GM18517 (cell line): Measurements from ENCODE around the gene PMFBP1.
A peak's percentile ranks its signal among the peaks of the same experiment; 100 is the strongest.
"Not testable (repeated sequence)": the region's sequence is repeated elsewhere in the genome, so short reads cannot be mapped to it uniquely, and the experiment has no call there.

Source experiments
- ATAC-seq: cut with Tn5 transposase; IDR thresholded peaks from one replicate; pipeline ENCODE4 v1.9.1; 2021; ENCODE audit warnings: mild to moderate bottlenecking, moderate library complexity; ENCODE audit not compliant: unreplicated experiment

Gene PMFBP1

DNA sequence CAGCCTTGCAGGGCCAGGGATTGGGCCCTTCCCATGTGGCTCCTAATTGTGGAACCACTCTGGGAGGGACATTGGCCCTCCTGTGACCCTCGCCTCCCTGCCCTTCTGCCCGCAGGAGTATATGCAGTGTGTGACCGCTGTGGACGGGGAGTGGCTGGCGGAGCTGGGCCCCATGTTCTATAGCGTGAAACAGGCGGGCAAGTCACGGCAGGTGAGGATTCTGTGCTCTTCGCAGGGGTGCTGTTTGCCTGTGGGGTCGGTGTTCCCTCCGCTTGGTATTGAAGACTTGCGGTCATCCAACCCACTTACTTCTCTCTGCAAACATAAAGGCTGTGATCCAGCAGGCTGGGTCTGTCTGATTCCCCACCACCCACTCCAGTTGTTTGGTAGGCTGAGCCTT lies 62.7 kb downstream of the PMFBP1 start:
- ATAC-seq = no peak

DNA sequence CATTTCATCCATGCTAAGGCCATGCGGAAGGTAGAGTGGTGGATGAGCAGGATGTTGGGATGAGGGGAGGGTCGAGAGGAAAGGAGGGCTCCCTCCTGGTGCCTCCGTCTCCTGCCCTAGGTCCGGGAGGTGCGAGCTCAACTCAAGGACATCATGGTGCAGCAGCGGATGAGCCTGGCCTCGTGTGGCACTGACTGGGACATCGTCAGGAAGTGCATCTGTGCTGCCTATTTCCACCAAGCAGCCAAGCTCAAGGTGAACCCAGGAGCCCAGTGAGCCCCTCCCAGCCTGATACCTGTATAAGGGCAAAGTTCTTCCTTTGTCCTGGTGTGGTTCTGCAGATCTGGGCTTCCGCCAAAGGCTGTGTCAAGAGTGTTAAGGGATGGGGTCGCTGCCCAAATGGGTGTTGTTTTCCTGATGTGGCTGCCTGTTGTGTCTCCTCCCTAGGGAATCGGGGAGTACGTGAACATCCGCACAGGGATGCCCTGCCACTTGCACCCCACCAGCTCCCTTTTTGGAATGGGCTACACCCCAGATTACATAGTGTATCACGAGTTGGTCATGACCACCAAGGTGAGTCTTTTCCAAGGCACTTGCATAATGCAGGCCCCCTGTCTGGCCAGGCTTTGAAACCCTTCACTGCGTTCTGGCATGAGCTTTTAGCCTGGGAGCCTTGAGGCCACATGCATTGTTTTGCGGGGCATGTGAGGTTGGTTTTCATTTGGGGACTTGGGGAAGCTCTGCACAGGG lies 63.4 kb downstream of the PMFBP1 start:
- no peak for ATAC-seq

- no peak for ATAC-seq
Observed at GRCh38 chr16:72107371-72107770, 64.6 kb downstream of the PMFBP1 start.

DNA sequence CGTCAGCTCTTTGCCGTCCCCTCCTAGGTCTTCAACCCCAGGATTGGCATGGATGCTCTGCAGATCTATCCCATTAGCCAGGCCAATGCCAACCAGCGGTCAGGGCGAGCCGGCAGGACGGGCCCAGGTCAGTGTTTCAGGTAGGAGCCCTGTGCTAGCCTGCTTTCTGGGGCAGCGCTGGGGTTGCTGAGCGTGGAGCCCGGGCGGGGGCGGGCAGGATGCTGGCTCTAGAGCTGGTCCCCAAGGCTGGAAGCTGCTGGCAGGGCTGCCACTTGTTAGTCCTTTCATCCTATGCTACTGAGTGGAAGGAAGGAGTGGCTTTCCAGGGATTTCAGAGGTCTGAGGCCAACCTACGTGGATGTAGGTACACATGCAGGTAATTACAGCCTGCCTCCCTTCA lies 66.0 kb downstream of the PMFBP1 start:
- ATAC-seq = no peak

DNA sequence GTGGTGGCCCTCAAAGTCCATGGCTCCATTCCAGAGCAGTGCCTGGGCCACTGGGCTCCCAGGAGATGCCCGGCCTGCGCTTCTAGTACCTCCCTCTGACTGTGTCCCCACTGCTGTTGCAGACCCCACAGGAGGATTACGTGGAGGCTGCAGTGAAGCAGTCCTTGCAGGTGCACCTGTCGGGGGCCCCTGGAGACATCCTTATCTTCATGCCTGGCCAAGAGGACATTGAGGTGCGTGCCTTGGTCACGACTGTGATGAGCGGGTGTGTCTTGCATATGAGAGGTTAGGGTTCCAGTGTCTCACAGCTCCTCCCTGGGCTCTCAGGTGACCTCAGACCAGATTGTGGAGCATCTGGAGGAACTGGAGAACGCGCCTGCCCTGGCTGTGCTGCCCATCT lies 67.0 kb downstream of the PMFBP1 start:
- no peak for ATAC-seq

GRCh38 chr16:72101195-72101594 lies 70.8 kb downstream of the PMFBP1 start:
- no peak for ATAC-seq

GRCh38 chr16:72099377-72099818 lies 72.6 kb downstream of the PMFBP1 start:
- peak; percentile 87 for ATAC-seq

- ATAC-seq = no peak
Observed at GRCh38 chr16:72098936-72099335, 73.0 kb downstream of the PMFBP1 start.

GRCh38 chr16:72094266-72094610 lies 77.7 kb downstream of the PMFBP1 start:
- peak; percentile 4 for ATAC-seq

DNA sequence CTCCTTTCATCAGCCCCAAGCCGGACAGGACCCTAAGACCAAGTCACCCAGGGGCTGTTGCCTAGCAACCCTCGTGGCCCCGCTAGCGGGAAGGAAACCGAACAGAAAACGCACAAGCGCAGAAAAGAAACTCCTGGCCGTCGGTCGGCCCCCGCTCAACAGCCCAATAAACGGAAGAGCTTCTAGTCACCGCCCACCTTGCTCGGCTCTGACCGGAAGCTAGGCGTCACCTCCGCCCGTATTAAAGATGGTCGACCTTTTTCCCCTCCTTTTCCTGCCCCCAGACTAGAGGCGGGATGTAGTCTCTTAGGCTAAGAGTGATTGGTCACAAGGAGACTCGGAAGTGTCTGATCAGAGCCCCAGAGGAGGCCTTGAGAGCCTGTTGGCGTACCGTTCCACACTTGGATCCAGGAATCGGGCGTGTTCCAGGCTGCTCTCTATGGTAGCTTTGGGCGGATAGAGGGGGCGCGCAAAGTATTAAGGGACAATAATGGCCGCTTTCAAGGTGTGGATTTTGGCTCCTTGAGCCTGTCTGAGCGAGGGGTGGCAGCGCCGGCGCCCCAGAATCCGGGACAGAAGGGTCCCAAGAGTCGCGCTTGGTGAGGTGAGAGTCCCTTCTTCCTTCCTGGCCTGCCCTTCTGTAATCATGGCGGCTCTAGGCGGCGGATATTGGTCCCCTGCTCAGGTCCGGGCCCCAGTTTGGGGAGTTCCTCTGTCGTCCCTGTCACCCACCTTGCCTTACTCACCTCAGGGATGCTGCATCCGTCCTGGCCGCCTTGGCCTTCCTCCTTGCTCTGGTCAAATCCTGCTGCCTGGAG lies 78.3 kb downstream of the PMFBP1 start, which contains the start of the genes DHX38 and TXNL4B:
Gene DHX38, plus strand, starts transcription at position 400 of the 818 bp plus-strand sequence. CDS start 2,311 bp downstream, outside the sequence.
Gene TXNL4B, minus strand, starts transcription at position 173 of the 818 bp plus-strand sequence. CDS start 2,871 bp downstream, outside the sequence.
- ATAC-seq = peak; percentile 99

- ATAC-seq = no peak
Observed at GRCh38 chr16:72092832-72093447, 79.0 kb downstream of the PMFBP1 start.

DNA sequence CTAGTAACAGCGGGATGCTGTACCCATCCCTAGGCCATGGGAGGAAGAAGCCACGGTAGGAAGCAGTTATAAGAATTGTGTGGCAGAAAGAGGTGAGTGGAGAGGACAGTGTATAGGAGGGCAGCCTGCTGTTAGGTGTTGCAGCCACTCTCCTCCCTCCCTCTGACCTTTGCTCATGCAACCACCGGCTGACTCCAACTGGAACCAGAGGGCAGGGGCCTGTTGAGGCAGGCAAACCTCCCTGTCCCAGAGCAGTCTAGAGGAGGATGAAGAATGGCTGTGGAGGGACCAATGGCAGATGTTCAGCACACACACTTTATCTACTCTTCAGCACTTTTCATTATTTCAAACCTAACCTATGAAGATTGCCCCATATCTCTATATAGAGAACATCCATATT lies 80.7 kb downstream of the PMFBP1 start:
- no peak for ATAC-seq

DNA sequence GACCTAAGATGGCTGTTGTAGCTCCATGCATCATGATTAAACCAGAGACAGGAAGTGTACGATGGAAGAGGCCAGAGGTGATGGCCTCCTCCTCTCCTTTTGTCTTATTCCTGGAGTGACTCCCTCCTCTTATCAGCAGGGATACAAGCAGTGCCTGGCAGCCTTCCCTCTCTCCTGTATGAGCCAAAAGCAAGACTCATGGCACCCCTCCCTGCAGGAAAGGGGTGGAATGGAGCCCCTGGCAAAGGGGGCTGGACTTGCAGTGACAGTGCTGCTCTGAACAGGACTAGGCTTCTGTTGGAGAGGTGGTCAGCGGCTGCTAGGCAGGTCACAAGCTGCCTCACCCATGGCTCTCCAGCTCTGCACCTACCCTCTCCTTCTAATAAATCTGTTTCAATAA lies 87.0 kb downstream of the PMFBP1 start:
- no peak for ATAC-seq

DNA sequence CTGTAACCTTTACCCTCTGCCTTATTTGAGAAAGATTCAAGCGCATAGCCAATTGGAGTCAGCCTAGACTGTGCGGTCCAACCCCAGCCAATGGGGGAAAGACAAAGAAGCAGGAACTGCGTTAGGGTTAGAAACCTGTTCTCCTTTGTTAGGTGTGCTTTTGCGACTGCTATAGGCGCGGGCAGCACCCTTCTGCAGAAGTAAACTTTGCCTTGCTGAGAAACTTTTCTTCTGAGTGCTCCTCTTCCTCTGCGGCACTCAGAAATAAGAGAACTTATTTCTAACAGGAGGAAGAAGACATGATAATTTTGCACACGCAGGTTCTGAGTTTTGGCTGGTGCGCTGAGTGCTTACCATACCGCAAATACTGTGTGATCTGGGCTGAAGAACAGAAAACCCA lies 87.5 kb downstream of the PMFBP1 start:
- ATAC-seq = no peak

GRCh38 chr16:72083778-72084404 lies 88.1 kb downstream of the PMFBP1 start:
- ATAC-seq = no peak

DNA sequence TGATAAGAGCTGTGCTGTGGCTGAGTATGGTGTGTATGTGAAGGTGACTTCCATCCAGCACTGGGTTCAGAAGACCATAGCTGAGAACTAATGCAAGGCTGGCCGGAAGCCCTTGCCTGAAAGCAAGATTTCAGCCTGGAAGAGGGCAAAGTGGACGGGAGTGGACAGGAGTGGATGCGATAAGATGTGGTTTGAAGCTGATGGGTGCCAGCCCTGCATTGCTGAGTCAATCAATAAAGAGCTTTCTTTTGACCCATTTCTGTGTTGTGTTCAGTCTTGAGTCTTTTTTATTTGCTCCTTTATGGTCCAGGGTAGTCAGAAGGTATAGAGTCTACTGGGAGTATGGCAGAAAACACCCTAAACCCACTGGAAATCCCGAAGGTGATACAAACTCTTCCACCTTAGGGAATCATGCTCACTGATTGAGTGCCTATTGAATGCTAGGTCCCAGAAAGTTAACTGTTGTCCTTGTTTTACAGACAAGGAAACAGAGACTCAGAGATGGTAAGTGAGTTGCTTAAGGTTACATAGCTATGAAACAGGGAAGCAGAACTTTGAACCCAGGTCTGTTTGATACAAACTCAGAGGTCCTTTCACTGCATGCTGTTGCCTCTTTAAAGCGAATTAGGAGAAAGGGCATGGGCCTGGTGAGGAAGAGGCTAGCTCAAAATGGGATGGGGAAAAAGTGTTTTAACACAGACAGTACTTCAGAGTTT lies 94.8 kb downstream of the PMFBP1 start:
- ATAC-seq = not testable (repeated sequence)

DNA sequence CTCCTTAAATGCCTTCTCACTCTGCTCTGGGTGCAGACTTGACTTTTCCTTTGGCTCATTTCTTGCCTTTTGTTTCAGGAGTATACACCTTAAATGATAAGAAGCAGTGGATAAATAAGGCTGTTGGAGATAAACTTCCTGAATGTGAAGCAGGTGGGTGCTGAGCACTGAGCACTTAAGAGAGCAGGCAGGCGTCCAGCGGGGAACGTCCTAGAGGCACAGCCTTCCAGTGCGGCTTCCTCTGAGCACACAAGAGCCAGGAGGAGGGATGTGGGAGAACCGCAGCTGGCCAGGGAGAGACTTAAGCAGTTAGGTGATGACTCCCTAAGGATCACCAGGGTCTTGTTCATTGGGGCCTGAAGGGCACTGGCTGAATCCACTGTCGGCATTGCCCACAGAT lies 96.9 kb downstream of the PMFBP1 start:
- not testable (repeated sequence) for ATAC-seq

DNA sequence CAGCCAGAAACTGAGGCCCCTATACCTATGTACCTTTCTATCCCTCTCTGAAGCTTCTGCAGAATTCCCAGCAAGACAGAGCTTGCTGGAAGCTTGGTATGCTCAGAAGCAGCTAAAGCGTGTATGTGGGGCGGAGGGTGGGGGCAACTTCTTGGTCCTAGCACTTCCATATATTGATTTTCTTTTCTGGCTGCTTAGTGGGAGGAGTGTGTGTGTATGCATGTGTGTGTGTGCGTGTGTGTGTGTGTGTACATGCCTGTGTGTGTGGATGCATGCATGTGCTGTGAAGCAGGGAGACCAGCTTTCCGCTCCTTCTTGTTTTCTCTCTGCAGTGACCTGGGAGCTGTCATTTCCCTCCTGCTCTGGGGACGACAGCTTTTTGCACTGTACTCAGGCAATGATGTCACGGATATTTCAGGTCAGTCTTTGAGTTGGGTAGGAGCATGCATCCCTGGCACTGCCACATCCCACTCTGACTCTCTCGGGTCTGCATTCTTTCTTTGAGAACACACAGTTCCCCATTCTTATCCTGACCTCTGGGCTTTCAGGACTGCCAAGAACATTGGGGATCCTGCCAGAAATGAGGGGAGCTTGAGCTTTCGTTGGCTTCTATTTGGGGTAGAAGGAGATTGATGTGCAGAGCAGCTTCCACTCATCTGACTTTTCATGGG lies 98.3 kb downstream of the PMFBP1 start:
- ATAC-seq = no peak

GRCh38 chr16:72072514-72073342 lies 99.2 kb downstream of the PMFBP1 start:
- ATAC-seq = no peak
